ENCODE results near the gene FGF1.

Gene FGF1

DNA sequence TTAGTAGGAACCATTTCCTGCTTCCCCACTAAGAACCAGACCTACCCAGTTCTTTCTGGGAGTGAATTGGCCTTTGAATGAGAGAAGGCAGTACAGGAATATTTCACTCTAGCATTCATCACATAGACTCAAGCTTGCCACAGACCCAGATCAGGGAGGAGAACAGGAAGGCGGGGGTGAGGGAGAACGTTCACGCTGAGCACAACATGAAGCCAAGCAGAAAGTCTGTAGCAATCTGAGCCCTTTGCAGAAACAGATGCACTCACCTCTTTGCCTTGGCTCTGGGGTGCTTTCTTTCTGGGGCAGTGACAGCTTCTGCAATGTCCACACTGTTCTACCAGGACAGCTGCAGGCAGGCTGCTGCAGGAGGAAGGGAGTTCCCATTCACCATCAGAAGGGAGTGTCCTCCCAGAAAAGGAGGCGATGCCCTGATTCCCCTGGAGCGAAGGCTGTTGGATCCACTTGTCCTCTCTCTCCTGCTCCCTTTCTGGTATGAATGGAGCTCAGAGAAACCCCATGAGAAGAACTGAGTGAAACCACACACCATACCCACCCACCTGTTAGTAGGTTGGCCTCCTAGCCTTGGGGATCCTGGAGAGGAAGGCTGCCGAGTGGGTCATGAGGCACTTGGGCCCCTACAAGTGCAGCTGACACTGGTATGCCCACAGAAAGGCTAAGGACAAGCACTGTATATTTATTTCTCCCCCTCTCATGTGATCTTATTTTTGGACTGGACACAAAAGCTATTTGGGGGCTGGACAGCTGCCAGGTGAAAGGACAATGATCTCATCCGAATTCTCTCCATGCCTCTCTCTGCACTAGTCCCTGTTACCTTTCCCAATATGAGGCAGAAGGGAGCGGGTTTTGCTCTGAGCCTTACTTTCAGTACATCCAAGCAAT is 11.7 kb upstream of the FGF1 start:
- peak; percentile 63 for DNase-seq (ENCODE audit: low spot score)

DNA sequence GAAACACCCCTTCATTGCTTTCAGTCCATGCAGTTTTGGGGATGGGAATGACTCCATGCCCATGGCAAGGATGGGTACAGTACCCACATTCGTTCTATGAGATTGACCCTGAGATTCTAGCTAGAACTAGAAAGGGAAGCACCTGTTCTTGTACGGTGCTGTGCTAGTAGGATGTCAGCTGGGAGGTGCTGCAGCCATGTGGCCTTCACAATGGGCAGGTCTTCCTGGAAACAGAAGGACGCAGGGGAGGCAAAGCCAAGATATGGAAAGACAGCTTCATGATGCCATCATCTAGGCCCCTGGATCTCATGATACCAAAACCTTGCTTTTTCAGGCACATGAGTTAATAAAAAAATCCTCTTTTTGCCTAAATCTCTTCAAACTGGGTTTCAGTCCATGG is 10.5 kb upstream of the FGF1 start:
- DNase-seq (ENCODE audit: low spot score) = no peak

DNA sequence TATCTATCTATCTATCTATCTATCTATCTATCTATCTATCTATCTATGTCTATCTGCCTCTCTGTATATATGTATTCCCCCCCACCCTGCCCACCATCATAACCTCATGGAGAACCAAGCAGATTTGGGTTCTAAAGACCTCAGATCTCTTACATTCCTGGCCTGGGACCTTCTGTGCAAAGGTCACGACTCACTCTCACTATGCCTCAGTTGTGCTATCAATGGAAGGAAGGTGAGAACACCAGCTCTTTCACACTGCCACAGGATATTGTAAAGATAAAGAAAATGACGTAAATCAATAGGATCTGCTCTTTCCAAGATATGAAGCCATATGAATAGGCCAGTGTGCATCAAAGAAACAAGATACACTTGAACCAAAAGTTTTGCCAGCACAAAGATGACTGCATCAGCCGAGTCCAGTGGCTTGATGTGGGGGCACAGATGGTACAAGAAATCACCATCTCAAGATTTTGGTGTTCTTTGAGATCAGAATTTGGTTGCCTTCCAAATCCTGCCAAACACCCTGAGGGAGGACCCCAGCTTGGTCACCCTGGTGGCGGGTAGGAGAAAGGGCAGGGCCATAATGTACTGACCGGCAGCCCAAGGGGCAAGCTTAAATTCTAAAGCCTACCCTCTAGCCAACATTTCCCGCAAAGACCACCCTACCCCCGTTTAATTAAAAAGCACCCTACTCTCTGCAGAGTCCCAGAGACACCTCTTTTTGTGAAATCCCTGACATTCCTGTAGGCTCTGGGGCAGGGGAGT is 8.4 kb upstream of the FGF1 start:
- no peak for DNase-seq (ENCODE audit: low spot score)

DNA sequence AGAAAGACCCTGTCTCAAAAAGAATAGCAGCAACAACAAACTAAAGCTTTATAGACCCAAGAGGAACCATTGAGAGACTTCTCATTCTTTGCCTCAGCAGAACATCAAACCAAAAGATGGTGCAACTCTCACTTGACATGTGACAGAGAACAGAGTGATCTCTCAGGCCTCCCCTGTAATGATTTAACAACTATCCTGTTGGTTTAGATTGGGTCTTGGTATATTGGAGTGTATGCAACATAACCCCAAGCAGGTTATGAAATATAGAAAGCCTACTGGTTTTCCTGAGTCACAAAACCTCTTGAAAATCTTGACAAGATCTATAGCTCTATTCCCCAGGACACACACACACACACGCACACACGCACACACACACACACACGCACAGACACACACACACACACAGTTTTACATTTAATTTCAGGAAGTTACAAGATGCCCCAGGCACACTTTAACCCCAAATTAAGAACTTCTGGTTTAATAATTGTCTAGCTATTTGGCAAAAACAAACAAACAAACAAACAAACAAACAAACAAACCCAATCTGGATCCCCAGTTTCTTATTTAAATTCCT is 6.5 kb upstream of the FGF1 start:
- no peak for DNase-seq (ENCODE audit: low spot score)

DNA sequence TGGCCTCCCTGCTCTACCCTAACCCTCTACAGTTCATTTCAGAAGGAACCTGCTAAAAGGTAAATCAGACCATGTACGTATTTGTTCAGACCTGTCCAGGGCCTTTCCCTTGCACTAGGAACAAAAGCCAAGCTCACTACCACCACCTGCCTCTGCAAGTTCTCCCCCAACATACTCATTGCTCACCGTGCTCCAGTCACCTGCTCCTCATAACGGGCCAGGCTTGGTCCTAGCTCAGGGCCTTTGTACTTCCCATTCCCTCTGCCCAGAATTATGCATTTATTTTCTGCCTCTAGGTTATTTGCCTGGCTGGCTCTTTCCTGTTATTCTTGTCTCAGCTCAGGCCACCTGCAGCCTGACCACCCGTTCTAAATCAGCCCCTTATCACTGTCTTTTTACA is 4.8 kb upstream of the FGF1 start:
- DNase-seq (ENCODE audit: low spot score) = no peak

DNA sequence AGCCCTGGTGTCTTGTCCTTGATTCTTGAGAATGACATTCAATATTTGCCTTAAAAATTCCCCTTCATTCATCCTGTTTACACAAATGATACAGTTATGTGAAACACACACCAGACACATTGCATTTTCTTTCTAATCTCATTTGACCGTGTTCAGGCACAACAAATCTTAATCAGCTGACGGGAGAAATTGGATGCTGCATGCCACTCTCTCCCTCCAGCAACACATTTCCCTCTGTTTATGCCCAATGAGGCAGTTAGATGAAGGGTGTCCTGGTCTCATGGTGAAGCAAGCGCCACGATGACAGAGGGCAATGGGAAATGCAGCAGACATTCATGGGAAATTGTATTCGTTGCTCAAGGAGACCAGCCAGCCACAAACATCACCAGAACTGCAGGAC is 3.2 kb upstream of the FGF1 start:
- DNase-seq (ENCODE audit: low spot score) = no peak

DNA sequence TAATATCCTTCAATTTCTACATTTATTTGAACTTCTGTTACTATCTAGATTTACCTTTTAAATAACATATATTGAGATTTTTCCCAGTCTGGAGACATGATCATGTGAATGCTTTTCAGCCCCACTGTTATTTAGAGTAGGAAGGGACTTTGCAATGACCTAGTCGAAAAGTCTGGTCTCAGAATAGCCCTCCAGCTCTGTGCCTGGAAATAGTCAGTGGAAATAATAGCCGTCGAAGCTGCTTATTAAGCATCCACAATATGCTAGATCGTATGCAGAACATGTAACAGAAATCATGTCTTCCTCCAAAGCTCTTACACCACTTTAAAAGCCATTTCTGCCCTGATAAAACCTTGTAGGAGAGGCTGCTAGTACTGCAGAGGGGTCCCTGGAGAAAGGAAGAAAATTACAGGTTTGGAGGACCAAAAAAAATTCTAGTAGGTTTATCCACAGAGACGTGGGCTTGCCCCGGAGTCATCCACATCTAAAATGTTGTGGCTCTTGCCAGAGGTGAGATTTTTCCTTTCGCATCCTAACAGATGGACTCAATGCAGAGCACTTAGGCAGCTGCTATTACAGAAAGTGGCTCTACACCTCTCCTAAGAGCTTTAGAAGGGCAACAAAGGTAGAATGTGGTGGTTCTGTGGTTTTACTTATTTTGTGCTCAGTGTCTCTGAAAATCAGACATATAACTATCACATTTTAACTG is 2.5 kb upstream of the FGF1 start:
- no peak for DNase-seq (ENCODE audit: low spot score)

DNA sequence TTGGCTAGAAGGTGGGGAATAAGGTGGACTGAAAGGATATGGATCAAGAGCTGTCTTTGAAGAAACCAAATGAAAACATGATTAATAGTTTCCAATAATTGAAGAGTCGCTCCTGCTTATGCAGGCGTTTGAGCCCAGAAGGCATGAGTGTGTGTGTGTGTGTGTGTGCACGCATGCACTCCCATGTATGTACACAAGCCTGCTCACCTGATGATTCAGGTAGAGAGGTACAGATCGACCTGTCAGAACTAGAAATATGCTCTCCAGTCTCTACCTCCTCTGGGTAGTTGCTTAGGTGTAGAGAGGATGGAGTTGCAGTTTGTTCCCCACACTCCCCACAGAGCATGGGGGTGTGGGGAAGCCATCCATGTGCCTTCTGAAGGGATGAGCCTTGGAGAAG is 1.1 kb upstream of the FGF1 start:
- DNase-seq (ENCODE audit: low spot score) = no peak

DNA sequence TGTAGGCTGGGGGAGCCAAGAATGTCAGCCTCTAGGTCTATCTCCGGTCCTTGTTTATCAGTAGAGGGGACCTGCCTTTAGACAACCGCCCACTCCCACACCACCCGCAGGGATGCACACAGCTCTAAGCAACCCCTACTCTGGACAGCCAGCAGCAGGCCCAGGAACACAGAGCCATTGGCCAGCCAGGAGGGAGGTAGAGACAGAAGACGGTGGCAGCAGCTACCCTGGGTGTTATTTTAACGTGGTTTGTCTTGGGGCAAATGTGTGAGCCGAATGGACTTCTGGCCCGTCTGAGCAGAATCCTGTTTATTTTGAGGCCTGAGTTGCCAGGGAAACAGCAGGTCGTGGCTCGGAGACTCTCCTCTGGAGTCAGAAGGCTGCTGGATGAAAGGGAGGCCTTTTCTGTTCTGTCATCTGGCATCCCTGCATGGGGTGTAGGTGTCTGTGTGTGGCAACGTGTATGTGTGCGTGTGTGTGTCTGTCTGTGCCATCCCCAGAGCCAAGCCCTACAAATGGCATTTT is 382 bp upstream of the FGF1 start:
- DNase-seq (ENCODE audit: low spot score) = peak; percentile 64

DNA sequence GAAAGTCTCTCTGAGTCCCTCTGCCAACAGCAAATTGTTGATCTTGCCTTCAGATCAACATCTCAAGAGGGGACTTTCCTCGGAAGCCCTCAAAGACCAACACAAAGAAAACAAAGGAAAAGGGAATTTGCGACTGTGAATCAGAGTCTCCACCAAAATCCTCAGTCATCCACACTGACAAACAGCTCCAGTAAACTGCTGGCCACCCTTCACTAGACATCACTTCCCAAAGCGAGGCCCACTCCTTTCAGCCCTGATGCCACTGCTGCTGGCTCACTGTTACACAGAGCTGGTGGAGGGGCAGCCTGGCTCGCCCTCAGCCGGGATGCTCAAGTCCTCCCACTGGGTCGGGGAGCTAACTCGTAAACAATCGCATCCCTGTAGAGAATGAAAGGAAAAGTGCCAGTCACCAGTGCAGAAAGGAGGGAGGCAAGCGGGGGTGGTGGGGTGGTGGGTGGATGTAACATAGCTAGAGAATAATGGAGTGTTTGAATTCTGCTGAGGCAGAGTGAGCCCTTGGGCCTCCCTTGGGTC is 1.3 kb downstream of the FGF1 start:
- peak; percentile 97 for DNase-seq (ENCODE audit: low spot score)

DNA sequence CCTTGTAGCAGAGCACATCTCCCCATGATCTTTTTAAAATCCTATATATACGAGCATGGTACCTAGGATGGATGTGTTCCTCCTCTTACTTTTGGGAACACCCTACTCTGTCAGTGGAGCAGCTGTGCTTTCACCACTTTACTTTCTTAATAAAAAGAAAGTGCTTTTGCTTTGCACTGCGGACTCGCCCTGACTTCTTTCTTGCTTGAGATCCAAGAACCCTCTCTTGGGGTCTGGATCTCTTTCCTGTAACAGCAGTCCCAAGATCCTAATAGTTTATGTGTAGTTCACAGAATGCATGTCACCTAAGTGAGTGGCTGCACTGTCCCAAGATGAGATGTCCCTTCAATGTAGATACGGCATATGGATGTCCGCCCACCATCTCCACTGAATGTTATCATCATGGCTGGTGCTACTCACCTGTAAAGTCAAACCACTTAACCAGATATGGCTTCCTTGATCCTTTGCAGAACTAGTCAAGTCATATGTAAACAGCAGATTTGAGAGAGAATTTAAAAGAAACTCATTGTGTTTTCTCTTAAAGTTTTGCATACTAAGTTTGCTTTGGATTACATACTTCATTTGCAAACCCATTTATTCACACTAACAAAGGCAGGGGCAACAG is 1.9 kb downstream of the FGF1 start:
- DNase-seq (ENCODE audit: low spot score) = peak; percentile 52

DNA sequence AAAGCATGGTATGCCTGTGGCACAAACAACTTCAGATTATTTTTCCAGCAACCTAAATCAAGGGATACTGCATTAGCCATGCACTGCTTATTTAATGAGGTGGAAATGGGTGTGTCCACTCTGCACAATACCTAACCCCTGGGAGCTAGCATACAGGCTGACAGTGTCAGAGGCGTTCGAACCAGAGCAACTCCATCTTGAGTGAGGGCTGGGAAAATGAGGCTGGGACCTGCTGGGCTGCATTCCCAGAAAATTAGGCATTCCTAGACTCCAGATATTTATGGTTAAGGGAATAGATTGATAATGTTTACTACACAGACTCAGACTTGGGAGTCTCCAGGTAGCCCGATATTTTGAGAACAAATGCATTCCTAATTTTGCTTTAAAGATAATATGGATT is 2.8 kb downstream of the FGF1 start:
- no peak for DNase-seq (ENCODE audit: low spot score)

DNA sequence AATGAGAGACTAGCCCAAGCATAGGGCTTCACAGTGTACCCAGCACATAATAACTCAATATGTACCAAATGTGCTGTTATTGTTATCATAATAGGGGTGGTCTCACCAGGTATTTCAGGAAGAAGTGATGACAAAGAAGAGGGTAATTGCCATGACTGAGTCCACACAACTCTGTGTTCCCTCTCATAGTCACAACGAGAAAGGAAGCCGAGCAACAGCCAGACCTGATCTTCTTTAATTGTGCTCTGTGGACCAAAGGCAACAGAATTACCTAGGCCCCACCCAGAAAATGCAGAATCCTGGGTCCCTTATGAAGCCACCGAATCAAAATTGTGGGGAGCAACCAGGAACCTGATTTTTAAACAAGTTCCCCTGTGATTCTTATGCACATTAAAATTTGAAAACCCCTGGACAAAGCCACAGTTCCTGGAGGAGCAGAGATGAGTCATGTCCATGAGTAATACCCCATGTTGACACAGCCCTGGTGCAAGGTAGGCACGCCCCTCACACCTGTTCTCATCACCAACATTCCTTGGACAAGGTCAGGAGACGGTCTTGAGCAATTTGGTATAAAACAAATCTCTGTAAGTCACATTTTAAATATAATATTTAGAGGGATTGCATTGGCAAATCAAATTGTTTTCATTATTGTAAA is 5.2 kb downstream of the FGF1 start:
- DNase-seq (ENCODE audit: low spot score) = no peak

DNA sequence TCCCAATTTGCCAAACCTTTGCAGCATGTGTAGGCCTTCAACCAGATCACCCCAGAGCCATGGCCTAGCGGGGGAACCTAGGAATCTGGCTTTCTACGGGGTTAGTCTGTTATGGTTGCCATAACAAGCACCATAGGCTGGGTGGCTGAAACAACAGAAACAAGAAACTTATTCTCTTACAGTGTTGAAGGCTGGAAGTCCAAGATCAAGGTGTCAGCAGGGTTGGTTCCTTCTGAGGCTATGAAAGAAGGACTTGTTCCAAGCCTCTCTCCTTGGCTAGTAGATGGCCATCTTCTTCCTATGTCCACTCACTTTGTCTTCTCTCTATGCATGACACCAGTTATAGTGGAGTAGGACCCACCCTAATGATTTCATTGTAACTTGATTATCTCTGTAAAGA is 6.1 kb downstream of the FGF1 start:
- no peak for DNase-seq (ENCODE audit: low spot score)

DNA sequence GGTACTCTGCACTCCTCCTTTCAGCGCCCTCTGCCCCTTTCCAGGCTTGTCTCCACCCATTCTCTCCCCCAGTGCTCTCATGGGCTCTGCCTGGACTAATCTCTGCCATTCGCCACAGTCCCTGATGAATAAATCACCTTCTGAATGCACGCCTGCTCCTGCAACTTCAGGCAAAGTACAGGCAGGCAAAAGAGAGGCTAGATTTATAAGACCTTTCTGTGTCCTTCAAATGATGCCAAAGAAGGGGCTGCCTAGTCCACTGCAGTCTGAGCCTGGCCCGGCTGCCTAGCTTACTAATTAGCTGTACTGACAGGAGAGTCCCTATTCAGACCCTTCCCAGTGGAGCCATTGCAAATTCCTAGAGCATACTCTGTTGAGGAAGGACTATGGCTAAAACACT is 7.4 kb downstream of the FGF1 start:
- no peak for DNase-seq (ENCODE audit: low spot score)

DNA sequence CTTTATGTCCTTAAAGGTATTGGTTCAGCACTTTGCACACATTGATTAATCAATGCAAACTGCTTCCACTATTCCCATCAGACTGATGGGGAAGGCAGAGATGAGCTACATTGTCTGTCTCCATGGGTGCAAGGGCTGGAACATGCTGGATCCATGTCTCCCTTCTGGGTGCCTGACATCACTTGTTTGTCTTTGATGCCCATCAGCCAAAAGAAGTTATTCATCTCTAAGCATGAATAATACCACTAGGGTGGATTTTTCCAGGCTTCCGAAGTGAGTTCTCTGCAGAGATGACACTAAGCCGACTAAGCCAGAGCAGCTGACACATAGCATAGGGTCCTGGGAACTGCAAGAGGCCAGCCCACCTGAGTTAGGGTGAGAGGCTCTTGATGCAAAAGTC is 8.7 kb downstream of the FGF1 start:
- DNase-seq (ENCODE audit: low spot score) = no peak

DNA sequence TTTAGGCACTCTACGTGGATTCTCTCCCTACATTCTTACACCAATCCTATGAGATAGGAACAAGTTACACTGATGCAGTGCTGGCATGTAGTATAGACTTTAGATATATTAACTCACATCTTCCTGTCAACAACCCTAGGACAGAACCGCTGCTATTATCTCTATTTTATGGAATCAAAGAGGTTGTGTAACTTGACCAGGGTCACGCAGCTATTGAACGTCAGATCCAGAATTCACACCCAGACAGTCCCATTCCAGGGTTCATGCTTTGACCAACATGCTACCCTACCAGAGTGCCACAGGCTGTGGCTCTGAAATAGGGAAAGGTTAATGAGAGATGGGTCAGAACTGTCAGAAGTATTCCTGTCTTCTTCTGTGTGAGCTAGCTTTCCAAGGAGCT is 9.6 kb downstream of the FGF1 start:
- DNase-seq (ENCODE audit: low spot score) = no peak

DNA sequence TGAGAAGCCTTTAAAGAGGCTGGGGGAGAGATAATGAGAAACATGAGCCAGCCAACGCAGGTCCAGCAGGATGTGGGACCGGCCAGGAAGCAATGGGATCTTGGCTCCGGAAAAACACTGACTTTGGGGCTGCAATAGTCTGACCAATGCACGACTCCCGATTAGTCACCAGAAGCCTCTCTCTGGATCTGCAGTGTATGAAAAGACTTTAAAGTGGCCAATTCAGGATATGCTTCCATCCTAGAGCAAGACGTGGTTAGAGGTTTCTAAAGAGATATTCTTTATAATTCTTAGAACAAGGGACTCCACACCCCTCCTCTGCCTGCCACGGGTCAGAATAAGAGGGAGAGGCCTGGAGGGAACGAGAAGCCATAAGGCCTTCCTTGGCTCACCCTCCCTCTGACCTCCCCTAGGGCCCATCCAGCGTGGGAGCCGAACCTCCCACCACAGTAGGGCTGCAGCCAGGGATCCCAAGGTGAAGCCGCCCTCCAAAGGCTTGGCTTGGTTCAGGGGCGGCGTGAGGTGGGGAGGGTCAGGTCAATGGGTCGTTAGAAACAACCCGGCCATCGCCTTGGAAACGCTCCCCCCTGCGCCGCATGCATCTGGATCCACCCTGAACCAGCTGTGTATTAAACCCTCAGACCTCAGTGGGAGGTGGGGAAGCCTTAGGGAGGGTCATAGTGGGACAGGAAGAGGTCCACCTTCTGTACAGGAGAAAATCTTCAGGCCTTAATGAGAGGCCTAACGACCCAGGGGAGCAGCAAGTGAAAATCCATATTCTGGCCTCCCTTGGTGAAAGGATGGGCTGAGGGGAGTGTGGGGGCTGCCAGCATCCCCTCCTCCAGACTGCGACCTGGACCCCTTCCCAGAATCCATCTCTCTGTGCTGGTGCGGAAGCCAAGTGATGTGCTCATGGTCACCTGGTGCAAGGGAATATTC is 11.1 kb downstream of the FGF1 start:
- DNase-seq (ENCODE audit: low spot score) = no peak

DNA sequence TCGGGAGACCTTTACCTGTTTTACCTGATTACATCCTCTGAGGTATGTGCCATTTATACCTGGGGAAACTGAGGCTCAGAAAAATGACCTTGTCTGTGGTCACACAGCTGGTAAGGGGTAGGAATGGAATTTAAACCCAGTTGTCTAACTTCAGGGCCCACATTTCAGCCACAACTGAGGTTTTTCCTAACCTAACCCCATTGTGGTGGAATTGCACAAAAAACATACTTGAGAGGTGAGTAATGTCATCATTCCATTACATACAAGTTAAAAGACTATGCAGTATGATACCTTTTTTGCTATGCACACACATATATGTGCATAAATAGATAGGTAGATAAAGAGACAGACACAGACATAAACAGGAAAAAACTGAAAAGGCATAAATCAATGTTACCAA is 14.1 kb downstream of the FGF1 start:
- DNase-seq (ENCODE audit: low spot score) = no peak

DNA sequence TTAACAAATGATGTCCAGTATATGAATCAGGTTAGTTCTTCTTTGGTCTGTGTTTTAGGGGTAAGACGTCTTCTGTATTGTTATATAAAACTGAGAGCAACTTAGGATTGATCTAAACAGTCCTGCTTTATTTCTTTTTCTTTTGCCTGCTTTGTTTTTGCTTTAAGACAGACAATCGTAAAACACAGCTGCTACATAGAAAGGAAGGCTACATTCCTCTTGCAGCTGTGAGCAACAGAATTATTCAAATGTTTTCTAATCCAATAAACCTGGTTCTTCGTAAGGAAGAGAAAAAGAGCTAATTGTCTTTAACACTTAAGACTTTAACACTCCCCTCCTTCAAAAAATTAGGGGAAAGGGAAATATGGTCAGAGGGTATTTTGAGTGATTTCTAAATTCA is 14.6 kb downstream of the FGF1 start:
- no peak for DNase-seq (ENCODE audit: low spot score)

Measured in globus pallidus (tissue), 1 donor.